Activated naive CD4-positive, alpha-beta T cell treated with Interleukin-2 at 50 U/mL for 16 hours (primary cell): ENCODE data around the gene CCL22.

Experiments used
- DNase-seq: peaks from one replicate; pipeline ENCODE4 v3.0.0-alpha.2; 2020

The CCL22 gene

DNA sequence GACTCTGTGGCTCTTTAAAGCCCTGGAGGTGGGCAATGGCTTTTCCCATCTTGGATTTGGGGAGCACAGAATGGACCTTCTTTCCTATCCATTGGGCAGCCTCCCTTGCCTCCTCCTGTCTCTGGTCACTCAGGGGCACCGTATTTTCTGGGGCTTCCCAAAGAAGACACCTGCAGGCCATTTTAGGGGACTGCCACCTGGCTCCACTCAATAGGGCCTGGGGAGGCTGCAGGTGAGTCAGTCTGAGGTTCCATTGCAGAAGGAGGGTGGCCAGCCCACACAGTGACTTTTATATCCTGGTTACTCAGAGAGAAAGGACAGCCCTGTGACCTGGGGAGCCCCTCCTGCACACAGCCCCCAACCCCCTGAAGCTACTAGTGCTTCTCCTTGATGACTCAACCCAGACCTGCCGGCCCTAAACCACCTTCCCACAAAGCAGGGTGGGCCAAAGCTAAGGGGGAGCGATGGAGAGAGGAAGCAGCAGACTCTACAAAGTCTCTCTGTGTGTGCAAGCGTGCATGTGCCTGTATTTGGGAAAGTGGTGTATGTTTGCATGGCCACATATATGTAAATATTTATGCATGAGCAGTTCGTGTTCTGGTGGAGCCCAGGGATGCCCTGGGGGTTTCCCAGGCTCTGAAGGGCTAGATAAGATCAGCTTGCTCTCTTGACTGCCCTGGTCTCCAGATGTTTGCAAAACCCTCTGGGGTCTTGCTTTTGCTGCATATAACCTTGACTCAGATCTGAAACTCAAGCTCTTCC, 18.7 kb downstream of the CCL22 start:
- DNase-seq, result peak; percentile 24

GRCh38 chr16:57379579-57379978, 21.0 kb downstream of the CCL22 start:
- DNase-seq, result no peak

GRCh38 chr16:57380671-57381462, 22.3 kb downstream of the CCL22 start:
- peak; percentile 3 for DNase-seq

DNA sequence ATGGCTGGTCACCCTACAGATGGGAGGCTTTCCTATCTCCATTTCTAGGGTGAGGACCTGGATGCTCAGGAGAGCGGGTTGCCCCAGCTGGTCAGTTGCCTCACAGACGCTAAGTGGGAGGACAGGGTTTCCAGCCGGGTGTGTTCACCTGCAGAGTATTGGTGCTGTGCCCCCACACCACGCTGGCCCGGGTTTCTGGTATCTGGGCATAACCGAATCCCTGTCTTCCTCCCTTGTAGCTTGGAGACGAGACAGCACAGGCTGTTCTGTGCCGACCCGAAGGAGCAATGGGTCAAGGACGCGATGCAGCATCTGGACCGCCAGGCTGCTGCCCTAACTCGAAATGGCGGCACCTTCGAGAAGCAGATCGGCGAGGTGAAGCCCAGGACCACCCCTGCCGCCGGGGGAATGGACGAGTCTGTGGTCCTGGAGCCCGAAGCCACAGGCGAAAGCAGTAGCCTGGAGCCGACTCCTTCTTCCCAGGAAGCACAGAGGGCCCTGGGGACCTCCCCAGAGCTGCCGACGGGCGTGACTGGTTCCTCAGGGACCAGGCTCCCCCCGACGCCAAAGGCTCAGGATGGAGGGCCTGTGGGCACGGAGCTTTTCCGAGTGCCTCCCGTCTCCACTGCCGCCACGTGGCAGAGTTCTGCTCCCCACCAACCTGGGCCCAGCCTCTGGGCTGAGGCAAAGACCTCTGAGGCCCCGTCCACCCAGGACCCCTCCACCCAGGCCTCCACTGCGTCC, 23.4 kb downstream of the CCL22 start:
- DNase-seq, result no peak

DNA sequence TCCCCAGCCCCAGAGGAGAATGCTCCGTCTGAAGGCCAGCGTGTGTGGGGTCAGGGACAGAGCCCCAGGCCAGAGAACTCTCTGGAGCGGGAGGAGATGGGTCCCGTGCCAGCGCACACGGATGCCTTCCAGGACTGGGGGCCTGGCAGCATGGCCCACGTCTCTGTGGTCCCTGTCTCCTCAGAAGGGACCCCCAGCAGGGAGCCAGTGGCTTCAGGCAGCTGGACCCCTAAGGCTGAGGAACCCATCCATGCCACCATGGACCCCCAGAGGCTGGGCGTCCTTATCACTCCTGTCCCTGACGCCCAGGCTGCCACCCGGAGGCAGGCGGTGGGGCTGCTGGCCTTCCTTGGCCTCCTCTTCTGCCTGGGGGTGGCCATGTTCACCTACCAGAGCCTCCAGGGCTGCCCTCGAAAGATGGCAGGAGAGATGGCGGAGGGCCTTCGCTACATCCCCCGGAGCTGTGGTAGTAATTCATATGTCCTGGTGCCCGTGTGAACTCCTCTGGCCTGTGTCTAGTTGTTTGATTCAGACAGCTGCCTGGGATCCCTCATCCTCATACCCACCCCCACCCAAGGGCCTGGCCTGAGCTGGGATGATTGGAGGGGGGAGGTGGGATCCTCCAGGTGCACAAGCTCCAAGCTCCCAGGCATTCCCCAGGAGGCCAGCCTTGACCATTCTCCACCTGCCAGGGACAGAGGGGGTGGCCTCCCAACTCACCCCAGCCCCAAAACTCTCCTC, 24.1 kb downstream of the CCL22 start:
- no peak for DNase-seq

GRCh38 chr16:57383276-57384247, 25.0 kb downstream of the CCL22 start:
- no peak for DNase-seq

GRCh38 chr16:57384248-57385070, 25.9 kb downstream of the CCL22 start:
- no peak for DNase-seq

DNA sequence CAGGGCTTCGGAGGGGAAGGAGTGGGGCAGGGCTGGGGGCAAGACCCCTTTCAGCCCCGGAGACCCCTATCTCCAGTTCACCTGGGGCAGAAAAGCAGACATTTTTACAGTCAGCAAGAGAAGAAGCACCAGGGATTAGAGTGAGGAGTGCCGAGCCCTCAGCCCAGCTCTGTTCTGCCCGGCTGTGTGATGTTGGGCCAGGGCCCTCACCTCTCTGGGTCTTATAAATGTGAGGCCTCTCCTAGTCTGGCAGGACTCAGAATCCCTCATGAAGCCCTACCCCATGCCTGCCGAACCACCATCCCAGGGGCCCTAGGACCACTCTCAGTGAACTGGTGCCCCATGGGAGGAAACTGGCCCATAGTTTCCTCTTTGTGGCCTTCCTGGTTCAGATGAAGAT, 26.5 kb downstream of the CCL22 start:
- no peak for DNase-seq

DNA sequence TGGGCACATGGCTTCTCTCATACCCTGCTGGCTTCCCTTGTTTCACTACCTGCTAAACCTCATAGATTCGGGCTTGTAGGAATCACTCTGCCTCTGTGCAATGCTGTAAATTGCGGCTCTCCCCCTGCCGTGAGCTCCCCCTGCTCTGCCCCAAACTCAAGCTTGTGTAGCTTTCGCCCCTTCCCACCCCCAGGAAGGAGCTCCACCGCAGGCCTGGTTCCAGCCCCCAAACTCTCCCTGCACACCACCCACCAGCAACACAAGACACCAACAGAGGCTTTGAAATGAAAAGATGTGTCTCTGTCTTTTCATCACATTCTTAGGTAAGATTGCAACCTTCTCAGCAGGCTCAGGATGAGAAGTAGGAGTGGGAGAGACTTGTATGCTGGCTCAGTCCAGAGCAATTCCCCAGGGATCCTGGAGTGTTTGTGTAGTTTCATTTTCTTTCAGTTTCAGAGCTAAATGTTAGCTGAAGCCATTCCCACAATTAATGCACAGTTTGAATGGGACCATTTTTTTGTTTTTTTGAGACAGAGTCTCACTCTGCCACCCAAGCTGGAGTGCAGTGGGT, 27.9 kb downstream of the CCL22 start:
- no peak for DNase-seq

DNA sequence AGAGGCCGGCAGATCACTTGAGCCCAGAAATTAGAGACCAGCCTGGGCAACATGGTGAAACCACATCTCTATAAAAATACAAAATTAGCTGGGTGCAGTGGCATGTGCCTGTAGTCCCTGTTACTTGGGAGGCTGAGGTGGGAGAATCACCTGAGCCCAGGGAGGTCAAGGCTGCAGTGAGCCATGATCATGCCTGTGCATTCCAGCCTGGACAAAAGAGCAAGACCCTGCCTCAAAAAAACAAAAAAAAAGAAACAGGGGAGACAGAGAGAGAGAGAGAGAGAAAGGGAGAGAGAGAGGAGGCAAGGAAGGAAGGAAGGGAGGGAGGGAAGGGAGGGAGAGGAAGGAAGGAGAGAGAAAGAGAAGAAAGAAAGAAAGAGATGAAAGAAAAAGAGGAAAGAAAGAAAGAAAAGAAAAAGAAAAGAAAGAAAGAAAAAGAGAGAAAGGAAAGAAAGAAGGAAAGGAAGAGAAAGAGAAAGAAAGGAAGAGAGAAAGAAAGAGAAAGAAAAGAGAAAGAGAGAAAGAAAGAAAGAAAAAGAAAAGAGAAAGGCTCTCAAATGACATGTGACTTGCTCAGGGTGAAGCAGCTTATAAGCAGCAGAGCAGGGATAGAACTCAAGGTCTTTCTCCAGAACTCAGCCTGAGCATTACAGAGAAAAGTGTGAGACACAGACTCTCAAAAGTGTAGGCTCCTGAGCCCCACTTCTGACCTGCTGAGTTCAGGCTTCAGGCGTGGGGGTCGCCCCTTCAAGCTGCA, 29.2 kb downstream of the CCL22 start:
- DNase-seq, result no peak

GRCh38 chr16:57388359-57389086, 29.9 kb downstream of the CCL22 start:
- no peak for DNase-seq

- DNase-seq, result no peak
Measured at GRCh38 chr16:57389087-57389468, 30.5 kb downstream of the CCL22 start.

DNA sequence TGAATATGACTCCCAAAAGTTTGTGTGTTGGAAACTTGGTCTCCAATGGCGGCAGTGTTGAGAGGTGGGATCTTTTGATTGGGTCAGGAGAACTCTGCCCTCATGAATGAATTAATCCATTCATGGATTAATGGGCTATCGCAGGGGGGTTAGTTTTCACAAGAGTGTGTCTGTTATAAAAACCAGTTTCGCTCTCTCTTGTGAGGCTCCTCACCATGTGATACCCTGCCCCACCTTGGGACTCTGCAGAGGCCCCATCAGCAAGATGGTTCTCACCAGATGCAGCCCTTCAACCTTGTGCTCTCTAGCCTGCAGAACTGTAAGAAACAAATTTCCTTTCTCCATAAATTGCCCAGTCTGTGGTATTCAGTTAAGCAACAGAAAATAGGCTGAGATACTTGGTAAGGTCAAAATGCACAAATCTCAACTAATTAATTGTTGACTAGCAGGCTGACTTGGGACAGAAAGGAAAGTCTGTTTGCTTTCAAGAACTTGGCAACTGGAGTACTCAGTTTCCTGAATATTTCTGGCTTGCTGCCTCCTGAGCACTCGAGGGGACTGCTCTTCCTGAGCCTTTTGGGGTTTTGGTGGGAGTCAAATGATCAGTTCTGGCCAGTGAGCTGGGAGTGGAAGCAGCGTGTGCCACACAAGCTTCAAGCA, 32.2 kb downstream of the CCL22 start:
- no peak for DNase-seq

- no peak for DNase-seq
Measured at GRCh38 chr16:57391300-57391699, 32.7 kb downstream of the CCL22 start.

DNA sequence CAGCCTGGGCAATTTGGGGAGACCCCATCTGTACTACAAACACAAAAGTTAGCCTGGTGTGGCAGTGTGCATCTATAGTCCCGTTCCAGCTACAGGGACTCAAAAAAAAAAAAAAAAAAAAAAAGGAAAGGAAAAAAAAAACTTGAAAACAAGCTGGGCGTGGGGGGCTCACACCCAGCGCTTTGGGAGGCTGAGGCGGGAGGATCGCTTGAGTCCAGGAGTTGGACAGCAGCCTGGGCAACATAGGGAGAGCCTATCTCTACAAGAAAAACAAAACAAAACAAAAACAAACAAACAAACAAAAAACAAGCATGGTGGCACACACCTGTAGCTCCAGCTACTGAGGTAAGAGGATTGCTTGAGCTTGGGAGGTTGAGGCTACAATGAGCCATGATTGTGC, 33.1 kb downstream of the CCL22 start:
- DNase-seq, result no peak

GRCh38 chr16:57392694-57393093, 34.1 kb downstream of the CCL22 start:
- DNase-seq, result no peak

GRCh38 chr16:57394444-57394843, 35.9 kb downstream of the CCL22 start:
- no peak for DNase-seq

- DNase-seq, result no peak
Measured at GRCh38 chr16:57395026-57395425, 36.4 kb downstream of the CCL22 start.
